ENCODE results near the gene CALN1.
"Not testable (repeated sequence)": the region's sequence is repeated elsewhere in the genome, so short reads cannot be mapped to it uniquely, and the experiment has no call there.

Gene CALN1

GRCh38 chr7:71987200-71987767 is 424.9 kb downstream of the CALN1 start:
- Mint-ChIP-seq H3K4me1 (ENCODE audit: low read depth) (no peaks in the 10 kb centered on the region), H3K4me3 (no peak overlapping the region), H3K27me3 (ENCODE audit: low read depth) (no peaks in the 10 kb centered on the region), H3K27ac (no peak overlapping the region), H3K36me3 (ENCODE audit: low read depth) (no peaks in the 10 kb centered on the region), H3K9me3 (peaks cover 20% of the 10 kb centered on the region)
- DNase-seq (ENCODE audit: low spot score), result no peak

- Mint-ChIP-seq H3K4me3 (no peak overlapping the region), H3K27ac (no peak overlapping the region), H3K9me3 (peaks cover 11% of the 10 kb centered on the region), H3K27me3 (ENCODE audit: low read depth) (no peaks in the 10 kb centered on the region), H3K4me1 (ENCODE audit: low read depth) (no peaks in the 10 kb centered on the region), H3K36me3 (ENCODE audit: low read depth) (no peaks in the 10 kb centered on the region)
- DNase-seq (ENCODE audit: low spot score), result no peak
Observed at GRCh38 chr7:71984348-71984747, 427.8 kb downstream of the CALN1 start.

GRCh38 chr7:71982851-71983250 is 429.3 kb downstream of the CALN1 start:
- Mint-ChIP-seq H3K27ac (no peak overlapping the region), H3K36me3 (ENCODE audit: low read depth) (no peaks in the 10 kb centered on the region), H3K4me1 (ENCODE audit: low read depth) (no peaks in the 10 kb centered on the region), H3K27me3 (ENCODE audit: low read depth) (no peaks in the 10 kb centered on the region), H3K9me3 (peaks cover 13% of the 10 kb centered on the region), H3K4me3 (no peak overlapping the region)
- no peak for DNase-seq (ENCODE audit: low spot score)

- H3K36me3 Mint-ChIP-seq (ENCODE audit: low read depth), result no peaks in the 10 kb centered on the region
- no peaks in the 10 kb centered on the region for H3K27me3 Mint-ChIP-seq (ENCODE audit: low read depth)
- no peak overlapping the region for H3K4me3 Mint-ChIP-seq
- H3K9me3 Mint-ChIP-seq, result peaks cover 6% of the 10 kb centered on the region
- H3K4me1 Mint-ChIP-seq (ENCODE audit: low read depth), result no peaks in the 10 kb centered on the region
- H3K27ac Mint-ChIP-seq, result no peak overlapping the region
- DNase-seq (ENCODE audit: low spot score), result no peak
Observed at GRCh38 chr7:71976645-71977044, 435.5 kb downstream of the CALN1 start.

GRCh38 chr7:71974611-71975010 is 437.5 kb downstream of the CALN1 start:
- Mint-ChIP-seq H3K9me3 (peaks cover 9% of the 10 kb centered on the region), H3K4me1 (ENCODE audit: low read depth) (no peaks in the 10 kb centered on the region), H3K27ac (no peak overlapping the region), H3K36me3 (ENCODE audit: low read depth) (no peaks in the 10 kb centered on the region), H3K4me3 (no peak overlapping the region), H3K27me3 (ENCODE audit: low read depth) (no peaks in the 10 kb centered on the region)
- DNase-seq (ENCODE audit: low spot score), result no peak

GRCh38 chr7:71972534-71972933 is 439.6 kb downstream of the CALN1 start:
- H3K9me3 Mint-ChIP-seq, result peaks cover 9% of the 10 kb centered on the region

GRCh38 chr7:71970725-71971124 is 441.4 kb downstream of the CALN1 start:
- no peak for DNase-seq (ENCODE audit: low spot score)
- Mint-ChIP-seq H3K36me3 (ENCODE audit: low read depth) (no peaks in the 10 kb centered on the region), H3K4me1 (ENCODE audit: low read depth) (no peaks in the 10 kb centered on the region), H3K9me3 (peaks cover 17% of the 10 kb centered on the region), H3K4me3 (no peak overlapping the region), H3K27me3 (ENCODE audit: low read depth) (no peaks in the 10 kb centered on the region), H3K27ac (no peak overlapping the region)

More at GRCh38 chr7:71972534-71972933, 439.6 kb downstream of the CALN1 start:
- Mint-ChIP-seq H3K27me3 (ENCODE audit: low read depth) (no peaks in the 10 kb centered on the region), H3K36me3 (ENCODE audit: low read depth) (no peaks in the 10 kb centered on the region), H3K27ac (no peak overlapping the region), H3K4me1 (ENCODE audit: low read depth) (no peaks in the 10 kb centered on the region), H3K4me3 (no peak overlapping the region)
- DNase-seq (ENCODE audit: low spot score), result no peak

- no peaks in the 10 kb centered on the region for H3K36me3 Mint-ChIP-seq (ENCODE audit: low read depth)
Observed at GRCh38 chr7:71962636-71963035, 449.5 kb downstream of the CALN1 start.

GRCh38 chr7:71961283-71961682 is 450.9 kb downstream of the CALN1 start:
- Mint-ChIP-seq H3K4me3 (no peak overlapping the region), H3K36me3 (ENCODE audit: low read depth) (no peaks in the 10 kb centered on the region), H3K9me3 (peaks cover 37% of the 10 kb centered on the region), H3K27me3 (ENCODE audit: low read depth) (no peaks in the 10 kb centered on the region), H3K27ac (no peak overlapping the region), H3K4me1 (ENCODE audit: low read depth) (no peaks in the 10 kb centered on the region)
- no peak for DNase-seq (ENCODE audit: low spot score)

More at GRCh38 chr7:71962636-71963035, 449.5 kb downstream of the CALN1 start:
- Mint-ChIP-seq H3K4me3 (no peak overlapping the region), H3K9me3 (peaks cover 35% of the 10 kb centered on the region), H3K27ac (no peak overlapping the region), H3K4me1 (ENCODE audit: low read depth) (no peaks in the 10 kb centered on the region), H3K27me3 (ENCODE audit: low read depth) (no peaks in the 10 kb centered on the region)
- DNase-seq (ENCODE audit: low spot score), result no peak

GRCh38 chr7:71942115-71942514 is 470.0 kb downstream of the CALN1 start:
- Mint-ChIP-seq H3K27me3 (ENCODE audit: low read depth) (no peaks in the 10 kb centered on the region), H3K9me3 (peaks cover 31% of the 10 kb centered on the region), H3K4me1 (ENCODE audit: low read depth) (no peaks in the 10 kb centered on the region), H3K36me3 (ENCODE audit: low read depth) (no peaks in the 10 kb centered on the region), H3K27ac (no peak overlapping the region), H3K4me3 (no peak overlapping the region)
- no peak for DNase-seq (ENCODE audit: low spot score)

- no peaks in the 10 kb centered on the region for H3K4me1 Mint-ChIP-seq (ENCODE audit: low read depth)
- H3K36me3 Mint-ChIP-seq (ENCODE audit: low read depth), result no peaks in the 10 kb centered on the region
- H3K27ac Mint-ChIP-seq, result no peak overlapping the region
- no peak for DNase-seq (ENCODE audit: low spot score)
- H3K4me3 Mint-ChIP-seq, result no peak overlapping the region
- peaks cover 47% of the 10 kb centered on the region for H3K9me3 Mint-ChIP-seq
- H3K27me3 Mint-ChIP-seq (ENCODE audit: low read depth), result no peaks in the 10 kb centered on the region
Observed at GRCh38 chr7:71937840-71938371, 474.2 kb downstream of the CALN1 start.

GRCh38 chr7:71935674-71936073 is 476.5 kb downstream of the CALN1 start:
- Mint-ChIP-seq H3K27ac (no peak overlapping the region), H3K9me3 (peaks cover 43% of the 10 kb centered on the region), H3K36me3 (ENCODE audit: low read depth) (no peaks in the 10 kb centered on the region), H3K4me3 (no peak overlapping the region), H3K27me3 (ENCODE audit: low read depth) (no peaks in the 10 kb centered on the region), H3K4me1 (ENCODE audit: low read depth) (no peaks in the 10 kb centered on the region)
- no peak for DNase-seq (ENCODE audit: low spot score)

- H3K4me1 Mint-ChIP-seq (ENCODE audit: low read depth), result no peaks in the 10 kb centered on the region
- H3K4me3 Mint-ChIP-seq, result no peak overlapping the region
- H3K27me3 Mint-ChIP-seq (ENCODE audit: low read depth), result no peaks in the 10 kb centered on the region
- peaks cover 57% of the 10 kb centered on the region for H3K9me3 Mint-ChIP-seq
- DNase-seq (ENCODE audit: low spot score), result no peak
- no peaks in the 10 kb centered on the region for H3K36me3 Mint-ChIP-seq (ENCODE audit: low read depth)
- no peak overlapping the region for H3K27ac Mint-ChIP-seq
Observed at GRCh38 chr7:71933426-71933825, 478.7 kb downstream of the CALN1 start.

GRCh38 chr7:71925663-71926062 is 486.5 kb downstream of the CALN1 start:
- no peaks in the 10 kb centered on the region for H3K36me3 Mint-ChIP-seq (ENCODE audit: low read depth)
- no peaks in the 10 kb centered on the region for H3K27me3 Mint-ChIP-seq (ENCODE audit: low read depth)
- no peak overlapping the region for H3K27ac Mint-ChIP-seq
- peaks cover 58% of the 10 kb centered on the region for H3K9me3 Mint-ChIP-seq
- H3K4me1 Mint-ChIP-seq (ENCODE audit: low read depth), result no peaks in the 10 kb centered on the region
- no peak overlapping the region for H3K4me3 Mint-ChIP-seq
- no peak for DNase-seq (ENCODE audit: low spot score)

- not testable (repeated sequence) for DNase-seq (ENCODE audit: low spot score)
- H3K9me3 Mint-ChIP-seq, result peaks cover 41% of the 10 kb centered on the region
Observed at GRCh38 chr7:71914204-71914603, 497.9 kb downstream of the CALN1 start.

More at GRCh38 chr7:71914204-71914603, 497.9 kb downstream of the CALN1 start:
- H3K27ac Mint-ChIP-seq; H3K36me3 Mint-ChIP-seq (ENCODE audit: low read depth); H3K4me3 Mint-ChIP-seq; H3K4me1 Mint-ChIP-seq (ENCODE audit: low read depth); H3K27me3 Mint-ChIP-seq (ENCODE audit: low read depth): not testable (repeated sequence)

All from T-helper 2 cell treated with Interferon-gamma antibody and Interleukin-4, amounts not matched to agents 5 μg/mL and 100 μg/mL, for 36 hours (primary cell).